ENCODE measurements around the gene GNAT2.

DNA sequence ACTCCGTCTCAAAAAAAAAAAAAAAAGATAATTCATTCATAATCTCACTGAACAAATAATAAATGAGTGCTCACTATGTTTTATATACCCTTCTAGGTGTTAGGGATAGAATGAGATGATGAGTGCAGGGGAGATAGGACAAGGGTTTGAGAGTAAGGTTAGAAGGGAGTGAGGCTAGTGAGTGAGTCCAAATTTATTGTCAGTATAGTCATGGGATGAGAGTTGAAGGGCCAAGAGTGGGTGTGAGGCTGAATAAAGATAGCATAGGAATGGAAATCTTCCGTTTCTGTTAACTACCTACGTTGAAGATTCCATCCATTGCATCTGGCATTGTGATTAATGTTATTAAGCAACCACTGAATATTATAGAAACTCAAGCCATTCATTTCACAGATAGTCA, 54.2 kb downstream of the GNAT2 start:
- no peak for TF ChIP-seq POLR2A (IDR thresholded peaks at IDR 0.05)
- TF ChIP-seq CTCF (IDR thresholded peaks at IDR 0.05 in 8 of 11, conservative IDR thresholded peaks at IDR 0.05 in 3 of 11) = no peak
